HG03439 (cell line): ENCODE measurements around the gene AGAP9.
"Not testable (repeated sequence)": the region's sequence is repeated elsewhere in the genome, so short reads cannot be mapped to it uniquely, and the experiment has no call there.

Experiments used
- ATAC-seq: cut with Tn5 transposase; IDR thresholded peaks from one replicate; pipeline ENCODE4 v1.9.1; 2021; ENCODE audit warnings: mild to moderate bottlenecking, moderate library complexity; ENCODE audit not compliant: unreplicated experiment

The AGAP9 gene

DNA sequence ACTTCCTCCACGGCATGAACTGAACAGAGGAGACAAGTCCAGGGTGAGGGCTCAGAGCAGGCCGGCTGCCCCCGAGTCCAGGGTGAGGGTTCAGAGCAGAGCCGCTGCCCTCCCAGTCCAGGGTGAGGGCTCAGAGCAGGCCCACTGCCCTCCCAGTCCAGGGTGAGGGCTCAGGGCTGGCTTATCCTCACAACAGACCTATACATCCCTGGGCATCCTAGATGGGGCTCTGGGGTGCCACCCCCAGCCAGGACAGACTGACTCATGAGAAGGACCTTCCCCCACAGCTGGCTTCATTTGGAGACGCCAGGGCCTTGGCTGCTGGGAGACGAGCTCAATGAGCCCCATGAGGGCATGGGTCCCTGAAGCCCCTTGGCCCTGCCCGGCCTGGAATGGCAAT lies 33.8 kb downstream of the AGAP9 start:
- not testable (repeated sequence) for ATAC-seq

DNA sequence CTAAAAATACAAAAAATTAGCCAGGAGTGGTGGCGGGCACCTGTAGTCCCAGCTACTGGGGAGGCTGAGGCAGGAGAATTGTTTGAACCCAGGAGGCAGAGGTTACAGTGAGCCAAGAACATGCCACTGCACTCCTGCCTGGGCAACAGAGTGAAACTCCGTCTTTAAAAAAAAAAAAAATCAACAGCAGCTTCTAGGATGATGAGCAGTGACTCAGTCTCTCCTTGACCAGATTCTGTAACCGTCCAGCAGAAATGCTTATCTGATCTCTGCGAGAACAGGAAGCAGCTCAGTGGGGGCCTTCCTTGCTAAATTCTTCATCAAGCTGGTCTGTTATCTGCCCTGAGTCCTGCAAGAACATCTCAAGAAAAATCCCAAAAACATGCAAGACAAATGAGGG lies 37.5 kb downstream of the AGAP9 start:
- not testable (repeated sequence) for ATAC-seq

DNA sequence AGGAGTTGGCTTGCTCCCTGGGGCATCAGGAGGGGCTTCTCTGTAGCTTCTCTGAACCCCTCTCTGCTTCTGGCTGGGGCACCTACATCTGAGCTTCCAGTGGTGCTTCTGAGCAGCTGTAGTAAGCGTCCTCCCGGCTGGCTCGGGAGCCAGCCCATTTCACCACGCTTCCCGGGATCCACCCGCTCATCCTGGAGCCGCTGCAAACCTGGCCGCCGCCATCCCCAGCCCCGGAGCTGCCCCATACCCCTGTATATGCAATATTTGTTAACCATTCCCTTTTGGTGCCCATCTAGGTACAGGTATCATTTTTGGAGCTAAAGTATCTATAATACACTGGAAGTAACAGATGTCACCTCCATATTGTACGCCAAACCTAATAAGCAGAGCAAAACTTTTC lies 38.7 kb downstream of the AGAP9 start:
- not testable (repeated sequence) for ATAC-seq

DNA sequence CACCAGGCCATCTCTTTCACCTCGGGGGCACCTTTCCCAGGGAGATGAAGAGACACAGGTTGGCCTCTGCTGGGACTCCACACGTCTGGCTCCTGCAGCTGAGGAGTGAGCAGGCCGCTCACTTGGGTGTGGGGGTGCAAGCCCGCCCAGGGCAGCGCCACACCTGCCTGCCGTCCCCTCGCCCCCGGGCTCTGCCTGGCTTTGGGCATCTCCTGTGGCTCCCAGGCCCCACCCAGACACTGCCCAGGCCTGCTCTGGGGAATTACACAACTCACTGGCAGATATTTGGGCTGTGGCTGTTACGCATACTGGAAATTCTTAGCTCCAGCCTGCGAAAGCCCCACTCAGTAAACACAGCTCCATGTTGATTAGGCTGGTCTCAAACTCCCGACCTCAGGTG lies 39.5 kb downstream of the AGAP9 start, which contains the start of gene ANXA8:
Gene ANXA8, minus strand, starts transcription at position 193 of the 400 bp plus-strand sequence. Its CDS starts 182 bp downstream, at position 11.
- ATAC-seq = not testable (repeated sequence)

DNA sequence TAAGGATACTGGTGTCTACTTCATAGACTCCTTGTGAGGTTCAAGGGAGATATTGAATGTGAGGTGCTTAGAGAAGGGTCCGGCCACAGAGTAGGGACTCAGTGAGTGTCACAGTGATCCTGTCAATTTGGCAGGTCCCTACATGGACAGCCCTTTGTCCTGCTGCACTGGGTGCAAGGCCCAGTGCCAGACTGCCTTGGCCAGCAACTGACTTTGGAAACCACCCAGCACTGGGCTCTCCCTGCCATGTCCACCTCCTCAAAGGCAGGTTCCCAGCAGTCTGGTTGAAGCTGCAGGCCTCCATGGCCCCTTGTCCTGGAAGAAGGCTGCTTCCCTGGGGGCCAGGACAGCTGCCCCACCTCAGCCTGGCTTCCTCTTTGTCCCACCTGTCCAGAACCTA lies 41.1 kb downstream of the AGAP9 start:
- ATAC-seq = not testable (repeated sequence)

DNA sequence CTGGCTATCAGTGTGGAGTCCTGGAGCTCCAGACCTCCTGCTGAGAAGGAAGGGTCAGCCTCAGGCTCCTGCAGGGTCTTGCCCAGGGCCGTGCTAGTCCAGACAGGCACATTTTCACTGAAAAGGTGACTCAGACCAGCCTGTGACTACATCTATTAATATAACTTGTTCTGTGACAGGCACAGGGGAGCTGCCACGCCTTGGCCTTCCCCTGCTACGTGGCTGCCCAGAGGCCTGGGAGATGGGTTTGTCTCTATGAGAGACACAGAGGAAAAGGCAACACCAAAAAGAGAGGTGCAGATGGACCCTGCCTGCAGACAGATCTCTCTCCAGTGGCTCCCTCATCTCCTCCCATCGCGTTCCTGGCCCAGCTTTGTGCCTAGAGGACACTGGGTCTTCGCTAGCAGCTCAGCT lies 41.7 kb downstream of the AGAP9 start:
- not testable (repeated sequence) for ATAC-seq

DNA sequence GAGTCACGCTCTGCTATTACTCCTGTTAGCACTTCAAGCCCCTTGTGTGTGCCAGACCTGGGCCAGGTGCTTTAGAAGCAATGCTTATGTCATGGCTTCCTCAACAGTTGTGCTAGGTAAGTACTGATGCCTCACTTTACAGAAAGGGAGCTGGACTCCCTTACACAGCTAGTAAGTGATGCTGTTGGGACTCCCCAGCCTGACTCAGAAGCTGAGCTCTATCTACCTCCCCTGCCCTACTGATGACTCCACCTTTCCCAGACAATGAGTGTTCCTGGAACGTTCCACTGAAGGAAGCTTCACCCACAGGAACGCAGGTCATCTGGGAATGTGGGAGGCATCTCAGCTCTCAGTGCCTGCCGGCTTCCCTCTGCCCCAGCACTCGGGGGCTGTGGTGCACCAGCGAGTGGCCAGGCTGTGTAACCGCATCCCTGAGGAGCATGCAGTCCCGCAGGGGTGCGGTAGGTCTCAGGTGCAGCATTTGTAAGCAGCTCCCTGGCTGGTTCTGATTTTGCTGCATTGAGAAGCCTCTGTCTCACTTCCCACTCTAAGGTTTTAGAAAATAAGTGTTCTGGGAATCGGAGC lies 42.2 kb downstream of the AGAP9 start:
- not testable (repeated sequence) for ATAC-seq

DNA sequence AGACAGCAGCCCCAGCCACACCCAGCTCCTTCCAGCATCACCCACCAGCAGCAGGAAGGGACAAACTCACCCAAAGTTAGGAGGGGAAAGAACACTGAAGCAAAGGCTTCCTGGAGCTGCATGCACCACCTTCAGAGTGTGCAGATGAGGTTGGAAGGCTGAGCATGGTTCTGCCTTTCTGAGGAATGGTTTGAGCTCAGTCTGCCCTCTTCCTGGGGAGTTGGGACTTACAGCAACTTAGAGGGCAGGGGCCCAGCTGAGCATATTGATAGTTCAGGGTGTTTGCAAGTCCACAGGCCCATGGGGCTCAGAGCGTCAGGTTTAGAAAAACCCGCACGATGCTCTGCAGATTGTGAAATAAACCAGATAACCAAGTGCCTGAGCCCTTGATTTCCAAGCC lies 43.3 kb downstream of the AGAP9 start:
- not testable (repeated sequence) for ATAC-seq

DNA sequence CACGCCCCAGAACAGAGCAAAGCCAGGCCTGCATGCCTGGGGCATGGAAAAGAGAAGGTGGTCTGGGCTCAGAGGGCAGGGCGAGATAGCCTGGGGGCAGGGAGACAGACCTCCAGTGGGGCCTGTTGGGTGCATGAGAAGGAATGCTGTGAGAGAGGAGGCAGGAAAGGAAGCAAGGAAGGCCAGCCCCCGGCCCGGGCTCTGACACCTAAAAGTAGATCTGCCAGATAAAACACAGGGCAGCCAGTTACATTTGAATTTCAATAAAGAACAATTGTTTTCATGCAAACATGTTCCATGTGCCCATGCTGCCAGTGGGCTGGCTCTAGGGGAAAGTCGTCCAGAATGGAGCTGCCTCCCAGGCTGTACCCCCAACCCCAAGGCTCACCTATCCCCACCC lies 45.3 kb downstream of the AGAP9 start:
- not testable (repeated sequence) for ATAC-seq

DNA sequence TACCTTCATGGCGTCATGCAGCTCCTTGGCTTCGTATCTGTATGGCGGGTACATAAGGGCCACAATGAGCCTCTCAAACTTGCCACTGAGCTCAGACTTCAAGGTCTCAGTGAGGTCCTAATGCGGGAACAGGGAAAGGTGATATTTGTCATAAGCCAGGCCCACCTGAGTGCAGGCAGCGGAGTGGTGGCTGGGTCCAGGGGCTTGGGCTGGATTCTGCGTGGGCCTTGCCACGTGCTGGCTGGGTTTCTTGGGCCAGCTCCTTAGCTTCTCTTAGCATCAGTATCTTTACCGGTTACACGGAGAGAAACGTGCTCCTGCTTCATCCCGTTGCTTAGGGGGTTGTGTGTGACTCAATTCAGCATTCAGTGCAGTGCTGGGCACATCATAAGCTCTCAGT lies 46.4 kb downstream of the AGAP9 start:
- not testable (repeated sequence) for ATAC-seq

DNA sequence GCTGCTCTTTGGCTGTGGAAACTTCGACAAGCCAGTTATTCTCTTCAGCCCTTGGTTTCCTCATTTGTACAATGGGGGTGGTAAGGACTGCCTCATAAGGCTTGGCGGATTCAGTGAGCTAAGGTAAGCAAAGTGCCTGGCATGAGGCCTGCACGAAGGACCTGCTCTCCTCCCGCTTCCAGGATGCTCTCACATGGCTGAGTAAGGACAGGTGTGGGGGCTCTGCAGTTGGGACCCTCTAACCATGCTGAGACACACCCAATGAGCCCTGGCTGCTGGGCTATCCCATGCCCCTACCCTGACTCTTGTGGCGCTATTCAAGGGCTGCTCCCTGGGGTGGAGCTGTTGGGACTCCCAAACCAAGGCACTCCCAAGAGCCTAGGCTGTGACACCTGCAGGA lies 48.3 kb downstream of the AGAP9 start:
- not testable (repeated sequence) for ATAC-seq

DNA sequence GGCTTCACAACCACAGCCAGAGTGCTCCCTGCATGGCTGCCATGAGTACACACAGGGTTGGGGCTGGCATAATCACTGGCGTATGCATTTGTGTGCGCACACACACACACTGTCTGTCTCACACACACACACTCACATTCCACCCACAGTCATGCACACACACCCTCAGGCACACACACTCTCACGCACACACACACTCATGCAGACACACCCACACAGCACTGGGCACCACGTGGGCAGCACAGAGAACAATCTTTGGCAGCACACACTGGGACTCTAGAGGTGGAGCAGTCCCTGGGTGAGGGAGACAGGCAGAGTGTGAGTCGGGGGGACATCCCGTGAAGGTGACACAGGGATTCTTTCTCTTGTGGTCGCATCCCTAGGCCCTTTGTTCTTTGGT lies 49.9 kb downstream of the AGAP9 start:
- ATAC-seq = not testable (repeated sequence)

DNA sequence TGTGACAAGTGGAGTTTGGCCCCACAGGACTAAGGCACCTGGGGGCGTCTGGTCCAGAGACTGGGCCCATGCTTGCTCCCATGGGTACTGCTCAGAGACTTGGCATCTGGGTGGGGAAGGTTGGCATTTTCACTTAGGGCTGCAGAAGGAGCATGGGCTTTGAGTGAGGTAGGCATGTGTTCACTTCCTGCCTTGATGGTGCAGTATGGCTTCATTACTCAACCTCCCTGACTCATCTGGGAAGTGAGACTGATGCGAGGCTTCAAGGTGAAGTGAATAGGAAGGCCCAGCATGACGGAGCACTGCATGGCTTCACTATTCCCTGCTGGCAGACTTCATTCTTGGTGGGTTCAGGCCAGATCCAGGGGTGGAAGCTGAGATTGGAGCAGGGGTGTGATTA lies 50.8 kb downstream of the AGAP9 start:
- ATAC-seq = peak; percentile 58

DNA sequence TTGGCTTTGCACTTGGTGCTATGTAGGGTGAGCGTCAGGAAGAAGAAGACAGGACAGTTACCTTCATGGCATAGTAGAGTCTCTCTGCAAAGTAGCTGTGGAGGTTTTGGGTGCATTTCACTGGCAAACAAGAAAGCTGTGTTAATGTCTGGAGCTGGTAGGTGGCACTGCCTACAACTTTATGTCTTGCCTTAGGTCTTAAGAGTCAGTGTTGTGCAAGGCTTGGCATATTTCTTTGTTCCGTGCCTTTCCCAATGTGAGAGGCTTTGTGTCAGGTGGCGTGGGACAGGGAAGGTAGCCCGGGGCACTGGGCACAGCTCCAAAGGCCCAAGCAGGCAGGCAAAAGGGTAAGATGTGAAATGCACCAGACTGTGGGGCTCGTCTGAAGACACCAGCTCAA lies 51.4 kb downstream of the AGAP9 start:
- ATAC-seq = not testable (repeated sequence)

DNA sequence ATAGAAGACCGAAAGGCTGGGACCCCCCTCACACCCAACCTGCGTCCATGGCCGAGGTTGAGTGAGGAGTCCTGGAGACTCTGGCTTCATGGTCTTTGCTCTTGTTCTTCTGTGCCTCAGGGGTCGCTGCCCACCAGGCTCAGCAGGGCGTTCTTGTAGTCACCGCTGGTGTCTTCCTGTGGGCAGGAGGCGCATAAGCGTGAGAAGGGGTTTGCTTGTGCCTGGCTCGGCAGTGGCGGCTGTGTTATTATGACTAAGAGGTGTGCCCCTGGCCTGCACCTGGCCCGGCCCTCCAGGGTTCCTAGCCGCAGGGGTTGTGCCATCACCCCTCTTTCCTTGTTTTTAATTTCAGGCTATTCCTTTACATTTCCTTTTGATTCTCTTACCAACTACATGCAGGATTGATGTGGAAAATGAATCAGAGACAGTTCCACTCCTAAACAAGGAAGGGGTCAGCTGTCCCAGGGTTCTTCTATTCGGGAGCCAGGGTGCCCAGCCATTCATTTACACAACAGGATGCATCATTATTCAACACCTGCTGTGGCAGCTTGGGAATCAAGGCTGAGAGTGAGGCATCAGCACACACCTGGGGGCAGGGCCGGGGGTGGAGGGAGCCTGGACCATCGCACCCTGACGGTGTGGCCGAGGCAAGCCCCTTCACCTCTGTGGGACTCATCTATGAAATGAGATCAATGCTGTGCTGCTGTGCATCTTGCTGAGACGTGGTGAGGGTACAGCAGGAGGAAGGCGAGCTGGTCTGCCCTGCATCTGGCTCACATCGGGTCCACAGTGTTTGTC lies 54.5 kb downstream of the AGAP9 start:
- not testable (repeated sequence) for ATAC-seq

DNA sequence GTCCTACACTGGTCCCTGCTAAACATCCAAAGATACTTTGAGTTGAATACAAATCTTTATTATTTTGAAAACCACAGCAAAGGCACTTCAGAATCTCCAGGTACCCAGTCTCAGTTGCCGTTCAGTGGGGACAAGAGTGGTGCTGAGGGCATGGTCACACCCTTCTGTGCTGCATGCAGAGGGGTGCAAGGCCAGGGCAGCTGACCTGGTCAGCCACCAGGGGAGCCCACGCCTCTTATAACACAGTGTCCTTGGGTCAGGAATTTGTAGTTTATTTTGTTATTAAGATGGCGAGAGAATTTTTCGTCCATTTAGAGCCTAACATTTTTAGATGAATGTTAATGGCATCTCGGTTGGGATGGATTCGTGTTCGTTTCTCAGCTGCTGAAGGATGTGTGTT lies 55.5 kb downstream of the AGAP9 start:
- ATAC-seq = not testable (repeated sequence)

DNA sequence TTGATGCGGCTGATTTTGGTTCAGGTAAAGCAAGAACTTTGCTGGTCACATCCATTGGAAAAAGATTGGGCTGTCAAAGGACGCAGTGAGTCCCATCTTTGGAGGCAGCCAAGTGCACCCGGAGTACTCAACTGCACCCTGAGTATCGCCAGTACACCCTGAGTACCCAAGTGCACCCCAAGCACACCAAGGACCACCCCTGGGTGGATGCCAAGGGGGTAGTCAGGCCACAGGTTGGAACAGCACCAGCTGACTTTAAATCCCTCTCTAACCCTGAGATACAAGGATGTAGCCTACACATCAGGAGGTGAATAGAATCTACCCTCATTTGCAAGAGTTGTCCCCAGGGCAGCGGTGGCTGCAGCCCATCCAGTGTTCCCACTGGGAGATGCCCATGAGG lies 56.0 kb downstream of the AGAP9 start:
- ATAC-seq = not testable (repeated sequence)

DNA sequence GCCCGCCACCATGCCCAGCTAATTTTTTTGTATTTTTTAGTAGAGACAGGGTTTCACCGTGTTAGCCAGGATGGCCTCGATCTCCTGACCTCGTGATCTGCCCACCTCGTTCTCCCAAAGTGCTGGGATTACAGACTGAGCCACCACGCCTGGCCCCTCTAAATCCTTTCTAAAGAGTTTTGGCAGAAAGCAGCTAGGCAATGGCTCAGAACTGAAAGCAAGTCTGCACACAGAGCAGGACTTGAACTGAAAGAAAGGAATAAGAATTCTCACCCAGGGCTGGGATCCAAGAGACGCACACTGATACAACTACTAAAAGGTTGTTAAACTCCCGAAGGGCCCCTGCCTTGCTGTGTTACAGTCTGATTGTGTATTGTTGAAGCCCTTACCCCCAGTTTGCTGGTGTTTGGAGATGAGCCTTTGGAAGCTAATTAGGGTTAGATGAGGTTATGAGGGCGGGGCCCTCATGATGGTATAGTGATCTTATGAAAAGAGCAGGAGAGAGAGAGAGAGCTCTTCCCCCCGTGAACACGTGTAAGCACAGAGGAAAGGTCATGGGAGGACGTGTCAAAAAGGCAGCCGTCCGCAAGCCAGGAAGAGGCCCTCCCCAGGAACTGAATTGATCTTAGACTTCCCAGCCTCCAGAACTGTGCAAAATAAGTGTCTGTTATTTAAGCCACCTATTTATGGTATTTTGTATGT lies 58.1 kb downstream of the AGAP9 start:
- ATAC-seq = not testable (repeated sequence)

DNA sequence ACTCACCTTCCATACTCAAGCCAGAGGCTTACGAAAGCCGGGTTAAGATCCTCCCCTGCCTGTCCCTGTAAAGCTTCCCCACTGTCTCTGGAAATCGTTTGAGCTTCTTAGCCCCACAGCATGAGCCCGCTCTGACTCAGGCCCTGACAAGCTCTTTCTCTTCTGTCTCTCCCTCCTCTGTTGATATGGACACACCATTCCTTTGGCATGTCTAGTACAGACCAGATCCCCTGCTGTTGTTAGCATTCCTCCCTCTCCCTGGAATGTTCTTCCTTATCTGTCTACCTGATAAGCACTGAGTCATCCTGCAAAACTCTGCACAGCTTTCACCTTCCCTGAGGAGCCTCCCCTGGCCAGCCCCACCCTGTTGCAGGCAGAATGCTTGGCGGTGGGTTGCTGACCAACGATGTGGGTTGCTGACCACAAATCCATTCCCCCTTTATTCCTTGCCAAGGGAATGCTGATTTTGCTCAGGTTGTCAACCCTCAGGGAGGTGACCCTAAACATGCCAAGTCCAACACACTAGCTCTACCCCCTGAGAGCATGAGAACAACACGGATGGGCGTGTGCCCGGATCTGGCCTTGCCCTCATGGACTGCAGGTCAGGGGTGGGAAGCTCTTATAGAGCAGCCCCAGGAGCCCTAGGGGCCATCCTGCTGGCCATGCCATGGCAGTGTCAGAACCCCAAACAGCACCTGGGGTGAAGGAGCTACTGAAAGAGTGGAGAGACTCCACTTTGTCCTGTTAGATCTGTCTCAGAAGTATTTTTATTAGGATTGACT lies 60.7 kb downstream of the AGAP9 start:
- ATAC-seq = not testable (repeated sequence)

DNA sequence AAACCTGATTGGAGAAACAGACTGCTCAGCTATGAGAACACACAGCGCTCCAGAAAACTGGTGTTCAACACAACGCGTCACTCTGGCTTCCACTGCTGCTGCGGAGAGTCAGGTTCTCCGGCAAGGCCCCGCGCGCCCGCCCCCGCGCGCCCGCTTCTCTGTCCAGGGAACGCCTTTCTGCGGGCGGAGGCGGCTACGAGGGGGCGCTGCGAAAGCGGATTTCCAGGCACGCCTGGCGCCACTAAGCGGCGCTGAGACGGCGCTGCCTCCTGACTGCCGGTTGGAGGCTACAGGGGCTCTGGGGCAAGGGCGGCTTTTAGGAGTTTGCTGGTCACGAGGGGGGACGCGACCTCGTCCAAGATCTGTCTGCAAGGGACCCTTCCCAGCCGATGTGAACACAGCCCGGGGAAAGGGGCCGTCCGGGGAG lies 62.2 kb downstream of the AGAP9 start:
- ATAC-seq = not testable (repeated sequence)
